HG02885 (cell line): Measurements from ENCODE around the gene TMEM74B.

Experiments
- ATAC-seq: cut with Tn5 transposase; IDR thresholded peaks from one replicate; pipeline ENCODE4 v1.9.1; 2021; ENCODE audit warnings: mild to moderate bottlenecking; ENCODE audit not compliant: unreplicated experiment, poor library complexity

TMEM74B gene

GRCh38 chr20:1184260-1184637 is 532 bp downstream of the TMEM74B start:
- ATAC-seq, result no peak

GRCh38 chr20:1183153-1183552 is 1.6 kb downstream of the TMEM74B start:
- no peak for ATAC-seq

GRCh38 chr20:1182106-1182505 is 2.7 kb downstream of the TMEM74B start:
- ATAC-seq, result no peak

DNA sequence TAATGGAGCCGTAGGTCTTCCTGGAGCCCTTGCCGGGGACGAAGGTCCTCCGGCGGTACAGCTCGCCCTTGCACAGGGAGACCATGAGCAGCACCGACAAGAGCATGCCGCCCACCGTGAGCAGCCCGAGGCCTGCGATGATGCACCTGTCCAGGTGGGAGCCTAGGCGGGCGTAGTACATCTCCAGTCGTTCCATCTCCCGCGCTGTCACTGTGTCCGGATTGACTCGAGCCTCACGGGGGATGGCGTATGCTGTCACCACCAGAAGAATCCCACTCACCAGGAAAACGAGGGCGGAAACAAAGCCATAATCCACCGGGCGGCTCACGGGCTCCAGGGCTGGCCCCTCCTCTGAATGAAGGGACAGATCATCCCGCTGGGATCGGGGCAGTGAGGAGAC is 3.8 kb downstream of the TMEM74B start:
- ATAC-seq, result no peak

DNA sequence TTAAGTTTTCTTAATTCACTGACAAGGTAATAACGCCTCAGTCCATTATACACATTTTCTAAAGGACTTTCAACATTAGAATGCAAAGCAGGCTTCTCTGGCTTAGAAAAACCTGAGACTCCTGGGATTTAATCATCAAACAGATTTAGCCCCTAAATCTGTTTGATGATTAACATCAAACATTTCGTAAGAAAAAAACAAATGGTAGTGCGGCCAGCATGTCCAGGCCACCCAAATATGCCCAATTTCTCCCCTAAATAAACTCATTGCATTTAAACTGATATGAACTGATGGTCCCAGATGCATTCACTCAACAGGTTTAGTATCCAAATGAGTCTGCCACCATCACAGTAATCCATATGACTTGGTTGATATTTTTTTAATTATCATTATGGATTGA is 6.2 kb downstream of the TMEM74B start:
- no peak for ATAC-seq

DNA sequence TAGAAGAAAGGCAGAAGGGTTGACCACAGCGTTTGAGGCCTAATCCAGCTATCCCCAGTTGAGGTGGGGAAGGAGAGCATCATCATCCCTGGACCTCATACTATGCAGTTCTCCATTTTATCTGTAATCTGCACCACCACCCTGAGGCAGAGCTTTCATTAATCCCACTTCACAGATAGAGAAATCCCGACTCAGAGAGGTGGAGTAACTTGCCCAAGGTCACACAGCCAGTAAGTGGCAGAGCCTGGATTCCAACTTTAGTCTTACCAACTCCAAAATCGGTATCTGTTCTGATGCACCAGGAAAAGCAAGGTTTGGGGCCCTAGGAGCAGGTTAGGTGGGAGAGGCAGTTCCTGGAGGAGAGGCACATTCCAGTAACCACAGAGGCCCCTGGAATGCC is 6.7 kb downstream of the TMEM74B start:
- no peak for ATAC-seq

GRCh38 chr20:1177680-1178079 is 7.1 kb downstream of the TMEM74B start:
- ATAC-seq, result no peak

GRCh38 chr20:1174787-1175186 is 10.0 kb downstream of the TMEM74B start:
- no peak for ATAC-seq

GRCh38 chr20:1173698-1174097 is 11.1 kb downstream of the TMEM74B start:
- ATAC-seq, result no peak

GRCh38 chr20:1171461-1172093 is 13.2 kb downstream of the TMEM74B start:
- ATAC-seq, result no peak

DNA sequence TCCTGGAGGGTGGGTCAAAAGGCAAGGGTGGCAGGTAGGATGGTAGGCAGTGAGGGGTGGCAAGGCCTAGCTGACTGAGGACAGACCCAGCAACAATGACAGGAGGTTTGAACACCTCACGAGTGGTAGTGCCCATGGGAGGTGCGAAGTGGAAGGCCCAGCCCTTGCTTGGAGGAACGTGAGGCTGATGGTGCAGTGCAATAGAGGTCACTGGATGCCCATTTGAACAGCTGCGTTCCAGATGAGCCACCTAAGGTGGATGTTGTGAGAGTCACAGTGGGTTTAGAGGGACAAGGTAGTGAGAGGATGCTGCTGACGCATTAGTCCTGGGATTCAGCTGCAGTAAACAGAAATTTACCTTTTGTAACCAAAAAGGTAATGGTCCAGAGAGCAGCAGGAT is 15.6 kb downstream of the TMEM74B start:
- no peak for ATAC-seq

- ATAC-seq, result no peak
These were observed 17.6 kb downstream of the TMEM74B start for GRCh38 chr20:1166948-1167720.

DNA sequence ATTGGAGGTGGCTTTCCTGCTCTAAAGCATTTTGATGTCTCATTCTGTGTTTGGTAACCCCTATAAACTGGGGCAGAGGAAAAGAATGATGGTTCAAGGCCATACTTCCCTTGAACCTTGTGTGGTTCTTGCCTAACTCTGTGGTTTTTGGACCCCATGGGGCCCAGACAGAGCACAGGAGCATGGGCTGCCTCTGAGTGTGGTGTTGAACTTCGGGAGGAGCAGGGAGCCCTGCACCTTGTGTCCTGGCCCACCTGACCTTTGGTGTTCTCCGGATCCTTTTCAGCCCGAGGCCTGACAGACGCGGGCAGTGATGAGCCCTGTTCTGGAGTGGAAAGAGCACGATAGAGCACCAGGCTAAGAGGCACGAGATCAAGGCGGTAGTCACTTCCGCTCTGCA is 18.8 kb downstream of the TMEM74B start:
- ATAC-seq, result no peak

DNA sequence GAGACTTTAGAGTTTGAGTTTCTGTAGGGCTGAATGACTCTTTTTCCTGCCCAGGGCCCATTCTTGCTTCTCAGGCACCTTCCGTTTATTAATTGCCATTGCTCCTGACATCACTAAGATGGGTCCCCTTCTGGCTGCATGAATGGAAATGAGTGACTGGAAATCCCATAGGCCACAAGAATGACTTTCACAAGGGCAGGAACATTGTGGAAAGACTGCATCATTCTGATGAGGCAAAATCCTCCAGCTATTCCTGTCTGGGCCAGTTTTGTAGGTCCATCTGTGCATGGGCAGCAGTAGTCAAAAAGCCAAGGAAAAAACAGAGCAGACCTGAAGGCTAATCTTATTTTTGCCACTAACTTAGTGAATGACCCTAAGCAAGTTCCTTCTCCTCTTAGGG is 19.3 kb downstream of the TMEM74B start:
- ATAC-seq, result no peak

DNA sequence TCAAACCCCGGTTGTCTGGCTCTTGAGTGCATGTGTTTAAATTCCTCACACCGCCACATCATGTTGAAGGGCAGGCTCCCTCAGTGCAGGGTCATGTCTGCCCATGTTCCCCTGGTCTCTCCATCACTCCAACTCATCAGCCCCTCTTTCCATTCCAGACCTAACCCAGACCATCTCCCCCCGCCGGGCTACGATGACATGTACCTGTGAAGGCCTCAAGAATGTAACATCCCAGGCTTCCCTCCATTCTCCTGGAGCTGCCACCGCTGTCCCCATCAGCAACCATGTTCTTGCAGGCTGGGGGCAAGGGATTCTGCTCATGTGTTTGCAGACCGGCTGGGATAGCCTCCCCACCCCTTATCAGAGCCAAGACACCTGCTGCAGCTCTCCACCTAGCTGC is 19.9 kb downstream of the TMEM74B start:
- ATAC-seq, result no peak

- ATAC-seq, result no peak
These were observed 21.1 kb downstream of the TMEM74B start for GRCh38 chr20:1163653-1164052.

- no peak for ATAC-seq
These were observed 21.7 kb downstream of the TMEM74B start for GRCh38 chr20:1163105-1163504.

DNA sequence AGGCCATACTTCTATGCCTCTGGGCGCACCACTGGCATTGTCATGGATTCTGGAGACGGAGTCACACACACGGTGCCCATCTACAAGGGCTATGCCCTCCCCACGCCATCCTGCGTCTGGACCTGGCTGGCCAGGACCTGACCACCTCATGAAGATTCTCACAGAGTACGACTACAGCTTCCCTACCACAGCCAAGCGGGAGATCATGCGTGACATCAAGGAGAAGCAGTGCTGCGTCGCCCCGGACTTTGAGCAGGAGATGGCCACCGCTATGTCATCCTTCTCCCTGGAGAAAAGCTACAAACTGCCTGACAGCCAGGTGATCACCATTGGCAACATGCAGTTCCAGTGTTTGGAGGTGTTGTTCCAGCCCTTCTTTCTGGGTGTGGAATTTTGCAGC is 23.8 kb downstream of the TMEM74B start:
- ATAC-seq, result no peak

DNA sequence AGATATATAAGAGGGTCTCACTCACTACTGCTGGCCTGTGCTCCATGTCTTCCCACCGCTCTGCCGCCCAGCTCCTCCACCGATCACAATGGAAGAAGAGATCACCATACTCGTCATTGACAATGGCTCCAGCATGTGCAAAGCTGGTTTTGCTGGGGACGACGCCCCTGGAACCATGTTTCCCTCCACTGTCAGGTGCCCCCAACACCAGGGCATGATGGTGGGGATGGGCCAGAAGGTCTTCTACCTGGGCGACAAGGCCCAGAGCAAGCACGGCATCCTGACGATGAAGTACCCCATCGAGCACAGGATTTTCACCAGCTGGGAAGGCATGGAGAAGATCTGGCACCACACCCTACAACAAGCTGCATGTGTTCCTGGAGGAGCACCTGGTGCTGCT is 24.3 kb downstream of the TMEM74B start:
- ATAC-seq, result no peak

- no peak for ATAC-seq
These were observed 29.4 kb downstream of the TMEM74B start for GRCh38 chr20:1155342-1155741.

DNA sequence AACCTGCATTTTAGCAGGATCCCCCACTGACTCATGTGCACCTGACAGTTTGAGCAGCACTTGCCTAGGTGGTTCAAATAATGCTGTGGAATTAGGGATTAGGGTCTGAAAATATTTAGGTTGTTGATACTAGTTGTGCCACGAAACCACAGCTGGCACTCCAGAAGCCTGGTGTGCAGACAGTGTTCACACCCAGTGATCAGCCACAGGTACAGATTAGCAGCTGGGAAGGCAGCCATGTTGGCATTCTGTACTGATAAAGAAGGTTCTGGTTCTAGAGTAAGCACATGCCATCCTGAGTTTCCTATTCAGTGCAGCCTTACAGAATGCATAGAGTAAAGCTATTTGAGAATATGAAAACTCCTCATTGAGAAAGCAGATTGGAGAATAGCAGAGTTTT is 30.1 kb downstream of the TMEM74B start:
- no peak for ATAC-seq

- ATAC-seq, result no peak
These were observed 30.6 kb downstream of the TMEM74B start for GRCh38 chr20:1154226-1154625.
